HG02571 (cell line): Measurements from ENCODE around the gene PCP4L1.

Experiments used
- ATAC-seq: cut with Tn5 transposase; IDR thresholded peaks from one replicate; pipeline ENCODE4 v1.9.1; 2021; ENCODE audit warnings: mild to moderate bottlenecking, moderate library complexity; ENCODE audit not compliant: unreplicated experiment

The PCP4L1 gene

GRCh38 chr1:161266202-161266601, 7.7 kb downstream of the PCP4L1 start:
- ATAC-seq = no peak

- ATAC-seq = no peak
Observed at GRCh38 chr1:161266836-161267235, 8.3 kb downstream of the PCP4L1 start.

GRCh38 chr1:161267321-161267720, 8.8 kb downstream of the PCP4L1 start:
- no peak for ATAC-seq

DNA sequence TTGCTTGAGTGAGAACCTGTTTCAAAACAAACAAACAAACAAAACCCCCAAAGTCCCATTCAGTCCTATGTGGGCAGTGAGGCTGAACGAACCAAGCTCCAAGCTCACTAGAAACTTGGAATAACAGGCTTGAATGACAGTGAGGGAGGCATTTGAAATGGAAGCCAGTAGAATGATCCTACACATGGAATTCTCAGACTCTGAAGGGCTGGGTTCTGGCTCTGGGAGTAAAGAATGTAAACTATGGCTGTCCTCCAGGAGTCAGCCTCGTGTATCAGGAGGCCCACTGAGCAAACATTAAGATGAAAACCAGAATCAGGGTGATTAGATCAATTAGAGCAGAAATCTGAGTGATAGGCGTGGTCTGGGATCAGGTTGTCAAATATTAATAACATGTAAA, 14.9 kb downstream of the PCP4L1 start:
- ATAC-seq = no peak

DNA sequence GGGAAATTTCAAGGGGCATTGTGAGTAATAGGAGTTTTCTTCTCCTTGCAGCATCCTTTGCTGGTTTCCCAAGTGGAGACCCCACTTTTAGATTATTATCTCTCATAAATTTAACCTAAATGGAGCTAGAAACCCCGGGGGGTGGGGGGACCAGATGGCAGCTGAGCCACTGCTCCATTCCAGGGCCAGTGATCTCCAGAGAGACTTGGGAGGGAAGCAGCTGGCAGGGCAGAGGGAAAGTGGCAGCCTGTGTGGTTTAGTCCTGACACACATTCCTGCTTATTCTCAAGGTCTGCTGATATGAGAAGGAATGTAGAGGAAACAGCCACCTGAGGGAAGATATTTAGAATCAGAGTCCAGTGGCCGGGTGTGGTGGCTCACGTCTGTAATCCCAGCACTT, 16.3 kb downstream of the PCP4L1 start:
- no peak for ATAC-seq

GRCh38 chr1:161282991-161283390, 24.4 kb downstream of the PCP4L1 start:
- no peak for ATAC-seq

DNA sequence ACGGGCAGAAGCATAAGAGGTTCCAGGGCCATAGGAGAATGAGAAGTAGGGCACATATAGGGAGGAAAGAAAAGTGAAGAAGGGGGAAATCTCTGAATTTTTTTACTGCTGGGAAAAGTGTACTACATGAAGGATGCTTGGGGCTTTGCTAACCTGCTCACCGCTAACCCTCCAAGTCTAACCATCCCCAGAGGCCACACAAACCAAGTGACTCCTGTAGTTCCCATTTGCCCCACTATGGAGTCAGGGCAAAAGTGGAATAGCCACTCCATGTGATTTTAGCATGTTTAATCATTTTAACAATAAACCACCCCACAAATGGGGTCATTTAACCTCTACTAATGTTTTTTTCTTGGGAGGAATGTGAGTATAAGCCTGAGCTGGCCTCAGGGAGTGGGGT, 26.6 kb downstream of the PCP4L1 start:
- no peak for ATAC-seq

DNA sequence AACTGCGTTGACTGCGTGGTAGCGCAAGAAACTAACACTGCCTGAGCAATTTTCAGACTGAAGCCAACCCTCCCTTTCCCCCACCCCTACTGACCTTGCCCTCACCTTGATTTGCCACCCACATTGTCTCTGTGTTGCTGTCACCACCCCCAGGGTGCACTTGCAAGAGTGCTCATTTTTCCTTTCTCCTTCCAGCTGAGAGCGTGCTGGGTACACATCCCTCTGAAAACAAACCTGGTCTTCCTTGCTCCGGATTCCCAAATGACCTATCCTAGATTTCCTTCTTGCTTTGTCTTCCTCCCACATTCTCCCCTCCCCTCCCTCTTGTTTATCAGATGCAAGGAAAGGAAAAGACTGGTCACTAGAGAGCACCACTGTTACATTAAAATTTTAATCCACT, 27.0 kb downstream of the PCP4L1 start:
- ATAC-seq = no peak

DNA sequence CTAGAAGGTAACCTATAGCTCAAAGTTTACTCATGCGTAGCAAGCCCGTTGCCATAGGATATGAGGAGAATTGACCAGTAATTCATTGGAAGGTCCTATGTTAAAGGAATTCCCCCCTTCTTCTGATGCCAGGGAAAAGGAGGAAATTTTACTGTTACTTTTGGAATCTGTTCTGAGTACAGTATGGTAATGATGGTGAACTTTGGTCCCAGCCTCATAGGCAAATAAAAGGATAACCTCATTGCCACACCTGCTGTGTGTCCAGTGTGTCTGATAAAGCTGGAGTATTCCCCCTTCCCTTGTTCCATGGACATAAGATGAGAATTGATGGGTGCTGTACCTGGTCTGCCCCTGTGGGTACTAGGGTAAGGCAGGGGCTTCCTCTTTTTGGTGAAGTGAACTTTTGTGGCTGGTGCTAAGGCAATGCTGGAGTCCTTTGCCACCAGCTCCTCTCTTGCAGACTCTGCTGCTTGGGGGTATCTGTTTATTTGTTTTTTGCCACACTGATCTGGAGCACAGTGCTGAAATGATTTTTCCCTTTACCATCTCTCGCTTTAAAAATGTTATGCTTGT, 29.0 kb downstream of the PCP4L1 start:
- no peak for ATAC-seq

GRCh38 chr1:161290779-161291178, 32.2 kb downstream of the PCP4L1 start:
- ATAC-seq = no peak

DNA sequence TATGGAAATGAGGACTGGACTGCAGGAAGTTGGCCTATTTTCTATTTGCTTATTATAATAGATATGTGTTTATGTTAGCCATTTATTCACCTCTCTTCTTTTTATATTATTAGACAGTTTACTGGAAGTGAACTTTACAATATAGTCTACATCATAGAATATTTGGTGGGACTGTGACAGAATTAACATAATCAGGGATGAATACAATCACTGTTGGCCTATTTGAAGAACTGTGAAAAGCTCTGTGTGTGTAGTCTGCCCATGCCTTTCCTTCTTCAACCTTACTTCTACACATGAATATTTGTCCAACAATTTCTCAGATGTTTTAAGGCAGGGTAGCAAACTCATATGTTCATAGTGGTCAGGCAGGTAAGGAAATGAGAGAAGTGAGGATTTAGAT, 38.9 kb downstream of the PCP4L1 start:
- ATAC-seq = no peak

GRCh38 chr1:161298116-161298515, 39.6 kb downstream of the PCP4L1 start:
- ATAC-seq = no peak

GRCh38 chr1:161299347-161299746, 40.8 kb downstream of the PCP4L1 start:
- ATAC-seq = no peak

DNA sequence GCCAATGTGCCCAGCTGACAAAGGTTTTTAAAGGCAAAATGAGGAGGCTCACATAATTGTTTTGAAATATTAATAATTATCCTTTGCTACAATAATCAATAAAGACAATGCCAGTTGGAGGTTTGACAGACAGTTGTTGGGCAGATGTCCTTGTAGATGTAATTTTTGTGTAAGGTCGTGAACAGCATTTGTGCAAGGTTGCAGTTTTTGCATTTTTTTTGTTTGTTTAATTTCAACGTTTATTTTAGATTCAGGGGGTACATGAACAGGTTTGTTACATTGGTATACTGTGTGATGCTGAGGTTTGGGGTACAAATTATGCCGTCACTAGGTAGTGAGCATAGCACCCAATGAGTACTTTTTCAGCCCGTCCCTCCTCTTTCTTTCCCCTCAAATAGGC, 41.9 kb downstream of the PCP4L1 start:
- no peak for ATAC-seq

GRCh38 chr1:161304927-161305866, 46.7 kb downstream of the PCP4L1 start:
- no peak for ATAC-seq

- no peak for ATAC-seq
Observed at GRCh38 chr1:161305867-161306519, 47.4 kb downstream of the PCP4L1 start.

- ATAC-seq = no peak
Observed at GRCh38 chr1:161307230-161307768, 48.8 kb downstream of the PCP4L1 start.

DNA sequence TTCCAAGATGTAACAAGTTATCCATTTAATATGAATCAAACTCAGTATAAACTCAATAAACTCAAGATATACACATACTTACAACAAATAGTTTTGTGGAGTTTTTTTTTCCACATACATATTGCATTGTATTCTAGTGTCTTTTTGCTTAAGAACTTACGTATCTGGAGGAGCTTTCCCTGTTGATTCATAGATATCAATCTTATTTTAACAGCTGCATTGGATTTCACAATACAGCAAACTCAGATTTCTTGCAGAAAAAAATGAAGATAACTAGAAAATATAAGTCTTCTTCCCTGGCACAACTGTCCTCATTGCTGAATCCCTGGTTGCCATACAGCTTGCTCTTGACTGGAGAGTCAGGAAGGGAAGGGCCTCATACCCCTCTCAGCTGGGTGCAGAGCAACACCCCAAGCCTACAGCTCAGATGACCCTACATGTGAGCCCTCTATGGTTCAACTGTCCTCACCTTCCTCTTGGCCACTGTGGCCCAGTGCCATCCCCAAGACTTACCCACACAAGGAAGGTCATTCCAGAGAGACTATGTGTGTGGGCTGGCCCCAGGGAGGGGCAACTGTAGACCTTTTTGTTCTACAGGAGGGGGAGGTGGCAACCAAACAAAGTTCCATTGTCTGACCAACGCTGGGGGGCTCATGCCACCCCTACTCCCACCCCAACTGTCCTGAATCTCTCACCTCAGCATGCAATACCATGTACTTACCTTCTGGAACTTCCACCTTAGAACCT, 49.5 kb downstream of the PCP4L1 start:
- no peak for ATAC-seq

DNA sequence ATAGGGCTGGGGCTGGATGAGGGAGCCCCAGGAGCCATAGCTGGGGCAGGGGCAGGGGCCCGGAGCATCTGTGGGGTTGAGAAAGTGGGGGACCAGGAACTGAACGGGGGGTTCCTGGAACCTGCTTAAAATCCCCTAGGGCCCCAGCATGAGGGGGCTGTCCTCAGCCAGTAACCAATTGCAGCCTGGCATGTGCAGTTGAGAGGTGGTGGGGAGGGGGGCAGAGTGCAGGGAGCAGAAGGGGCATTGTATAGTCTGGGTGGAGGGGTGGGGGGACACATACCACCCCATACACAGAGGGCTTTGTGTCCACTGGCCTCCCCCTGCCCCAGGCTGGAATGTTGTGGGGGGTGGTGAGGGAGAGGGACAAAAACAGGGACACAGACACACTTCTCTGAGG, 51.3 kb downstream of the PCP4L1 start, which contains the start of gene MPZ:
Gene MPZ, minus strand, starts transcription at position 101 of the 400 bp plus-strand sequence. Its CDS starts 63 bp downstream, at position 38.
- ATAC-seq = no peak

DNA sequence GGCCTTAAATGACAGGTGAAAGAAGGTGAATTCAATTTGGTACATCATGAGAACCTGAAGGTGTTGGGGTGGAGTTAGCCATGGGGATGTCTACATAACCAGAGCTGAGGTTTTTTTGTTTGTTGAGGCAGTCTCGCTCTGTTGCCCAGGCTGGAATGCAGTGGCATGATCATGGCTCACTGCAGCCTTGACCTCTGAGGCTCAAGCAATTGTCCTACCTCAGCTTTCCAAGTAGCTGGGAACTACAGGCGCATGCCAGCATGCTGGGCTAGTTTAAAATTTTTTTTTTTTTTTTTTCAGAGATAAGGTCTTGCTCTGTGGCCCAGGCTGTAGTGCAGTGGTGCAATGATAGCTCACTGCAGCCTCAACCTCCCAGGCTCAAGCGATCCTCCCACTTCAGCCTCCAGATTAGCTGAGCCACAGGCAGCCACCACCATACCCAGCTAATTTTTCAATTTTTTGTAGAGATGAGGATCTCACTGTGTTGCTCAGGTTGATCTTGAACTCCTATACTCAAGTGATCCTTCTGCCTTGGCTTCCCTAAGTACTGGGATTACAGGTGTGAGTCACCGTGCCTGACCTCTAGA, 53.1 kb downstream of the PCP4L1 start:
- no peak for ATAC-seq
